ENCODE measurements around the gene RNF112.

DNA sequence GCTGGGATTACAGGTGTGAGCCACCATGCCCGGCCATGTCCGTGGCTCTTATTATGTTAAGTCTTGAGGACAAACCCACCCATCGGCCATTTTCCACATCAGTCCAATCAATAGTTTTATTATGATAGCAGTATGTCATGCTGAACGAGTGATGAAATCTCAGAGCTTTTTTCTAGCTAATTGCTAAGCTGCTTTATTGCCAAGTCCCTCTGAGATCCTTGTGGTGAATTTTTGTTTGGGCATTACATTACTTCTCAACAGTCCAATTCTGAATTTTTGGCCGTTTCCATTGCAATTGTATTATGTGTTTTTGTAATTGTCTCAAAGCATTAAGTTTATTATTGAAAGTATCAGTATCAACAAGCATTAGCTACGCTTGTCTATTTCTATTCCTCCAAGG is 10.9 kb downstream of the RNF112 start:
- TF ChIP-seq, protein P1, sequence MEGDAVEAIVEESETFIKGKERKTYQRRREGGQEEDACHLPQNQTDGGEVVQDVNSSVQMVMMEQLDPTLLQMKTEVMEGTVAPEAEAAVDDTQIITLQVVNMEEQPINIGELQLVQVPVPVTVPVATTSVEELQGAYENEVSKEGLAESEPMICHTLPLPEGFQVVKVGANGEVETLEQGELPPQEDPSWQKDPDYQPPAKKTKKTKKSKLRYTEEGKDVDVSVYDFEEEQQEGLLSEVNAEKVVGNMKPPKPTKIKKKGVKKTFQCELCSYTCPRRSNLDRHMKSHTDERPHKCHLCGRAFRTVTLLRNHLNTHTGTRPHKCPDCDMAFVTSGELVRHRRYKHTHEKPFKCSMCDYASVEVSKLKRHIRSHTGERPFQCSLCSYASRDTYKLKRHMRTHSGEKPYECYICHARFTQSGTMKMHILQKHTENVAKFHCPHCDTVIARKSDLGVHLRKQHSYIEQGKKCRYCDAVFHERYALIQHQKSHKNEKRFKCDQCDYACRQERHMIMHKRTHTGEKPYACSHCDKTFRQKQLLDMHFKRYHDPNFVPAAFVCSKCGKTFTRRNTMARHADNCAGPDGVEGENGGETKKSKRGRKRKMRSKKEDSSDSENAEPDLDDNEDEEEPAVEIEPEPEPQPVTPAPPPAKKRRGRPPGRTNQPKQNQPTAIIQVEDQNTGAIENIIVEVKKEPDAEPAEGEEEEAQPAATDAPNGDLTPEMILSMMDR (IDR thresholded peaks at IDR 0.05 in 8 of 11, conservative IDR thresholded peaks at IDR 0.05 in 3 of 11), result no peak
- TF ChIP-seq POLR2A (IDR thresholded peaks at IDR 0.05) (no peak), POLR2AphosphoS5 (IDR thresholded peaks at IDR 0.05) (no peak)
